HG03460 (cell line): Measurements from ENCODE around the gene RANBP3.
"Not testable (repeated sequence)": the region's sequence is repeated elsewhere in the genome, so short reads cannot be mapped to it uniquely, and the experiment has no call there.

Experiments used
- ATAC-seq: cut with Tn5 transposase; IDR thresholded peaks from one replicate; pipeline ENCODE4 v1.9.1; 2021; ENCODE audit not compliant: unreplicated experiment

The RANBP3 gene, protein sequence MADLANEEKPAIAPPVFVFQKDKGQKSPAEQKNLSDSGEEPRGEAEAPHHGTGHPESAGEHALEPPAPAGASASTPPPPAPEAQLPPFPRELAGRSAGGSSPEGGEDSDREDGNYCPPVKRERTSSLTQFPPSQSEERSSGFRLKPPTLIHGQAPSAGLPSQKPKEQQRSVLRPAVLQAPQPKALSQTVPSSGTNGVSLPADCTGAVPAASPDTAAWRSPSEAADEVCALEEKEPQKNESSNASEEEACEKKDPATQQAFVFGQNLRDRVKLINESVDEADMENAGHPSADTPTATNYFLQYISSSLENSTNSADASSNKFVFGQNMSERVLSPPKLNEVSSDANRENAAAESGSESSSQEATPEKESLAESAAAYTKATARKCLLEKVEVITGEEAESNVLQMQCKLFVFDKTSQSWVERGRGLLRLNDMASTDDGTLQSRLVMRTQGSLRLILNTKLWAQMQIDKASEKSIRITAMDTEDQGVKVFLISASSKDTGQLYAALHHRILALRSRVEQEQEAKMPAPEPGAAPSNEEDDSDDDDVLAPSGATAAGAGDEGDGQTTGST

DNA sequence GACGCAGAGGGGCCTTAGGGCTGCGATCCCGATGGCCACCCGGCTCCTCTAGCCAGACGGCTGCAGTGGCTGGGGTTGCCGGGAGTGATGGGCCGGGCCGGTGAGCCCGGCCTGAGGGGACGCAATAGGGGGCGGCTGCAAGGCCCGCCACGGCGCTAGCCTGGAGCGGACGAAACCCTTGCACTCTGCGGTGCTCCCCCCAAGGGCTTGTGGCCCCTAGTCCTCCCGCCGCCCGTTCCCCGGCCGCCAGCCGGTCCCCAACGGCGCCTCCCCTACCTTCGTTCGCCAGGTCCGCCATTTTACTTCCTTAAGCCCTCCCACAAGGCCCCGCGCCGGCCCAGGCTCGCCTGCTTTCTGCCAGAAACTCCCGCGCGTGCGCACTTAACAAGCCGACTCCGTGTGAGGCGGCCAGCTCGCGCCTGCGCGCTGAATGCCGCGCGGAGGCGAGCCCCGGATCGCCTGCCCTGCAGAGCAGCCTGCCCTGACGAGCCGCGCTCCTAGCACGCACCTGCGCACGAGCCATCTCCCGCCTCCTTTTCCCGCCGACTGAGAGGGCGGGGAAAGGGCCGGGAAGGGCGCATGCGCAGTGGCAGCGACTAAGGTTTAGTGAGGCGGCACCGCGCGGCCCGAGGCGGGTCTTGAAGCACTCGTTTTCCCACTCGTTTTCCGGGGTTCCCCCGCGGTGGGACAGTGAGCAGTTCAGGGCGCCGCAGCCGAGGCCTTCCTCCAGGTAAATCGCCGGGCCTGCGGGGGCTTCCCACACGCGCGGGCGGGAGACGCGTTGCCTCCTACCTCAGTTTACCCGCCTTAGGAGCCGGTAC lies at the start of gene RANBP3:
Gene RANBP3, minus strand, starts transcription at position 356 of the 821 bp plus-strand sequence. Its CDS starts 58 bp downstream, at position 298.
- peak; percentile 81 for ATAC-seq

- no peak for ATAC-seq
These were observed 48.7 kb upstream of the RANBP3 start for GRCh38 chr19:6026390-6027227.

GRCh38 chr19:6024756-6025155 lies 46.8 kb upstream of the RANBP3 start:
- not testable (repeated sequence) for ATAC-seq

DNA sequence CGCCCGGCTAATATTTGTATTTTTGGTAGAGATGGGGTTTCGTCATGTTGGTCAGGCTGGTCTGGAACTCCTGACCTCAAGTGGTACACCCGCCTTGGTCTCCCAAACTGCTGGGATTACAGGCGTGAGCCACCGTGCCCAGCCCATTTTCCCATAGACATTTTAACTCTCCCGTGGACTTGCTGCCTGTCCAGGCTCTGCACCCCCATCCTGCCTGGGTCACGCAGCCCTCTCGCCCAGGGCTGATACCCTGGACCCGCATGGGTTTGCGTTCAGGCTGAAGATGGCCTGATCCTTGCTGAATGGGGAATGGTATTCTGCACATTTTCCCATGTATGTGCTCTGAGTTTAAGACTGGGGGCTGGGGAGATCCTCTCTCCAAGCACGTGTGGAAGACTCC lies 46.0 kb upstream of the RANBP3 start:
- no peak for ATAC-seq

GRCh38 chr19:6023085-6023682 lies 45.2 kb upstream of the RANBP3 start:
- ATAC-seq, result no peak

- ATAC-seq, result no peak
These were observed 44.7 kb upstream of the RANBP3 start for GRCh38 chr19:6022570-6023064.

GRCh38 chr19:6021878-6022569 lies 44.1 kb upstream of the RANBP3 start:
- ATAC-seq, result no peak

DNA sequence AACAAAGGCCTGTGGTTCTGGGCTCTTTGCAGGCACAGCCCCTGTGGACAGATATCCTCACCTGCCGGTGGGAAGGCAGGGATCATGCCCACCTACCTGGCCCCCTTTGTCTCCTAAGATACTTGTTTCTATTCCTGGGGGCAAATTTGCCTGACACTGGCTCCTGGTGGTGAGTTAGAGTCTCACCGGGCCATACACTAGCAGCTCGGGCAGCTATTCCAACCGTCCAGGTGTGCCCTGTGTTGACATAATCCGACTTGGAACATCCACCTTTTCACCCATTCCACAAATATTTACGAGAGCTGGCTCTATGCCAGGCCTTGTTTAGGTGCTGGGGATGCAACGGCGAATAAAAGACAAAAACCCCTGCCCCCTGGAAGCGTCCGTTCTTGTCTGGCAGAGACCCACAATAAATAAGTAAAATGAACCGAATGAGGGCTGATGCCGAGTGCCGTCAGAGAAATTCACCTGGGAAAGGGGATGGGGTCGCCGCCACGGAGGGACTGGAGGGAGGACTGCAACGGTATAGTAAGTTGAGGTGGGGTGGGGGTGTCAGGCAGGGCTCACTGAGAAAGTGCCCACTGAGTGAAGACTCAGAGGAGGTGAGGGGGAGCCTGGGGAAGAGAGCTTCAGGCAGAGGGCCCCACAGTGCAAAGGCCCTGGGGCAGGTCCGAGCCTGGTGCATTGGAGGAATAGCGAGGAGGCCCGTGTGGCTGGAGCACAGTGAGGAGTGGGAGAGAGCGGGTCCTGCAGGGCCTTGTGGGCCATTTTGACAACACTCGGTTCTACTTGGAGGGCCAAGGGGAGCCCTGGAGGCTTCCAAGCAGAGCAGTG lies 43.2 kb upstream of the RANBP3 start:
- ATAC-seq, result no peak

GRCh38 chr19:6020166-6020882 lies 42.4 kb upstream of the RANBP3 start:
- ATAC-seq, result no peak

DNA sequence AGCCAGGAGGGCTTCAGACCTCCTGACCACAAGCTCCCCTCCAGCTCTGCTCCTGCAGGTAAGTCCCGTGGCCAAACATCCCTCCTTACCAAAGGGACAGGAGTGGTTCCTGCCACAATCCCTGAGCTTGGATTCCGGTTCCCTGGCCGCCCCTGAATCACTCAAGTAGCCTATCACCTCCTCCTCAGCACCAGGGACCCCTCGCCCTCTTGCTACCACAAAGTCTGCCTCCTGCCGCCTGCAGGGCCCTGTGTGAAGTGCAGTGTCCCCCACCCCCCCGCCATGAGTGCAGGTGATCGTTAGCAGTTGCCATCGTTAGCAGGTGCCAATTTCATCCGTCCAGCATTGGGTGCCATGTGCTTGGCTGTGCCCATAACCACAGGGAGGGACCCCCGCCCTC lies 40.8 kb upstream of the RANBP3 start:
- ATAC-seq, result no peak

DNA sequence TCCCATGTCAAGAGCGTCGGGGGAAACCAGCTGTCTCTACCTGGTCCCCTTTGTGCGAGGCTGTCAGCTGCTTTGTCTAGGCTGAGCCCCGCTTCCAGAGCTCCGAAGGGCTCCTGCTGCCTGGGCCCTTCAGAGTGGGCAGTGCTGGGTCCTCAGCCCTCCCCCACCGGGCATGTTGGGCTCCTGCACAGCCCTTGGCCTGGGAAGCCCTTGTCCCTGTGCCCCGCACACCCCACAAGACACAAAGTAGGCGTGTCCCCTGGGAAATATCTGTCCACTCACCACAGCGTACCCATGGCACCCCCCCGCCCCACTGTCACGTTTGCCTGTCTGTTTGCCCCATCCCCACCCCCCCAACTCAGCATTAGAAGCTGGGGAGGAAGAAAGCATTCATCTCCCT lies 39.6 kb upstream of the RANBP3 start:
- ATAC-seq, result no peak

- ATAC-seq, result no peak
These were observed 38.1 kb upstream of the RANBP3 start for GRCh38 chr19:6015841-6016545.

DNA sequence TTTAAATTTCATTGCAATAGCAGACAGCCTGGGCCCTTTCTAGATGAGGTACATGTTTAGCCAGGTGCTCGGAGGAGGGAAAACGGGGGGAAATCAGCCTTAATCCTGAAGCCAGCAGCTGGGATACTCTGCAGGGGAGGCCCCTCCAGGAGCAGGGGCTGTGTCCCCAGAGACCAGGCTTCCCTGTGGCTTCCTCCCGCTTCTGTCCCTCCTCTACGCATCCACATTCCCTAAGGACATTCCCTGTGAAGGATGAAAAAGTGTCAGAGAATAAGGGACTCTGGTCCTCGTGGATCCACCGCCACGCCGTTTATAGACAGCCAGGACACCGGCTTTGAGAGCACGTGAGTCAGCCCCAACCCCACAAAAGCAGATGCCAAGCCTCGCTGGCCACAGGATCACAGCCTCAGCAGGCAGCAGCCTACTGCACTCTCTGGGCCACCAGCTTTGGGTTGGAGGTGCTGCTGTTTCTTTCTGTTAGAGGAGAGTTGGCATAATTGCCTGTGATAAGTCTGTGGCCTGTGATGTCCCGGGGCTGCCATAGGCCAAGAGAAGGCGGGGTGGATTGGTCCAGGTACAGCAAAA lies 36.7 kb upstream of the RANBP3 start:
- no peak for ATAC-seq

DNA sequence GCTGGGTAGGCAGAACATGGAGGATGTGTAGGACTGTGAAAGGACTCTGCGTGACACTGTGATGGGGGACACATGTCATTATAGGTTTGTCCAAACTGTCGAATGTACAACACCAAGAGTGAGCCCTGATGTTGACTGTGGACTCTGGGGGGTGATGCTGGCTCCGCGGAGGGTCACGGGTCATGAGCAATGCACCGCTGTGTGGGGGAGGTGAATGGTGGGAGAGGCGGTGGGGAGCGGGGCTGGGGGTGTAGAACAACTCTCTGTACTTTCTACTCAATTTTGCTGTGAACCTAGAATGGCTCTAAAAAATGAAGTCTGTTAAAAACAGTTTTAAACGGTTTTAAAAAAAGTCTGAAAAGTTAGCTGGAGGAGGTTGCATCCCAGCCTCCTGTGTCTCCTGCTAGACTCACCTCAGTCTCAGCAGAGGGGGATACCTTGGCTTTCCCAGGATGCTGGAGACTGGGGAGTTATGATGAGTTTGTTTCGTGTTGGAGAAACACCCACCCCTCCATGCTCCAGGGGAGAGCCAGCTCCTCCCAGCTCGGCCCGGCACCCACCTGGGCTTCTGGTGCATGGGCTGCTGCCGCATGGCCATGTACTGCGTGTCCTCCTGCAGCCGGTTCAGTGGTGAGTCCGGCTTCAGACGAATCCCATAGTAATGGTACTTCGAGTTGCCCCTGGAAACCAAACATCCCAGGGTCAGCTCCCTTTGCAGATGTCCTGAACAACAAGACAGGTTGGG lies 34.7 kb upstream of the RANBP3 start:
- ATAC-seq, result no peak

- no peak for ATAC-seq
These were observed 33.9 kb upstream of the RANBP3 start for GRCh38 chr19:6011794-6012193.

GRCh38 chr19:6011206-6011605 lies 33.3 kb upstream of the RANBP3 start:
- no peak for ATAC-seq

GRCh38 chr19:6010107-6010506 lies 32.2 kb upstream of the RANBP3 start:
- ATAC-seq, result no peak
